Stimulated activated CD4-positive, alpha-beta T cell treated with anti-CD3 and anti-CD28 coated beads, Interleukin-2, amount 100 ng/mL, for 4 hours (primary cell): ENCODE results near the gene RGL4.

Experiments
- DNase-seq: peaks from one replicate; pipeline ENCODE4 v3.0.0-alpha.2; 2020; ENCODE audit warnings: low read depth

RGL4 gene

GRCh38 chr22:23678133-23678532, 12.7 kb upstream of the RGL4 start:
- no peak for DNase-seq

GRCh38 chr22:23681026-23681809, 9.6 kb upstream of the RGL4 start:
- no peak for DNase-seq

- DNase-seq, result no peak
Observed at GRCh38 chr22:23682077-23682476, 8.7 kb upstream of the RGL4 start.

- DNase-seq, result no peak
Observed at GRCh38 chr22:23682827-23683355, 7.9 kb upstream of the RGL4 start.

GRCh38 chr22:23683545-23683944, 7.3 kb upstream of the RGL4 start:
- DNase-seq, result no peak

GRCh38 chr22:23684026-23684425, 6.8 kb upstream of the RGL4 start:
- DNase-seq, result no peak

GRCh38 chr22:23684561-23685031, 6.2 kb upstream of the RGL4 start:
- no peak for DNase-seq

GRCh38 chr22:23685205-23685784, 5.5 kb upstream of the RGL4 start:
- DNase-seq, result no peak

GRCh38 chr22:23686416-23687024, 4.3 kb upstream of the RGL4 start:
- DNase-seq, result no peak

GRCh38 chr22:23688121-23688520, 2.7 kb upstream of the RGL4 start:
- DNase-seq, result no peak

GRCh38 chr22:23688571-23688970, 2.2 kb upstream of the RGL4 start:
- DNase-seq, result no peak

GRCh38 chr22:23689414-23689813, 1.4 kb upstream of the RGL4 start:
- no peak for DNase-seq

GRCh38 chr22:23691748-23692423, 1.1 kb downstream of the RGL4 start:
- DNase-seq, result no peak

- no peak for DNase-seq
Observed at GRCh38 chr22:23692598-23693291, 1.9 kb downstream of the RGL4 start.

GRCh38 chr22:23693979-23694680, 3.3 kb downstream of the RGL4 start:
- DNase-seq, result no peak

GRCh38 chr22:23695141-23695540, 4.3 kb downstream of the RGL4 start:
- no peak for DNase-seq

GRCh38 chr22:23695571-23696325, 4.9 kb downstream of the RGL4 start:
- no peak for DNase-seq

- DNase-seq, result peak; percentile 56
Observed at GRCh38 chr22:23696326-23696851, 5.6 kb downstream of the RGL4 start.

- DNase-seq, result no peak
Observed at GRCh38 chr22:23697031-23697970, 6.5 kb downstream of the RGL4 start.
